GF-D8 (cell line): Measurements from ENCODE around the gene TTPAL.
A peak's percentile ranks its signal among the peaks of the same experiment; 100 is the strongest.
"Not testable (repeated sequence)": the region's sequence is repeated elsewhere in the genome, so short reads cannot be mapped to it uniquely, and the experiment has no call there.

Source experiments
- DNase-seq: peaks from one replicate; lab custom pipeline; 2025; lab: John Stamatoyannopoulos, UW

TTPAL gene

GRCh38 chr20:44468044-44468782 lies 7.5 kb upstream of the TTPAL start:
- no peak for DNase-seq

DNA sequence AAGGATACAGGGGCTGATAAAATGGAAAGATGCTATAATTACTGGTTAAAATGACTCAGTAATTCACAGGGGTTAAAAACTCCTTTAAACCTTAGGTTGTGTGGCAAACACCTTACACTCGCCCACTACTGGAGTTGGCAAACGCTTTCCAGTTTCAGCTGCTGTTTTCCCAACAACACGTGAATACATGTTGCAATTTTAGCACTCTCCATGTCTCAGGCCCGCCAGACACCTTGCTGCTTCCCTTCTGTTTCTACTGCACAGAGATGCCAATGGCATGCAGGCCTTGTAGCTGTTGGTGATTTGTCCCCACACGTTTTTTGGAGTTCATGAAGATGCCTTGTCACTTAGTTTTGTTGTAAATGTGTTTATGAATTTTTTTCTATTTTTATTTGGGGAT lies 5.3 kb upstream of the TTPAL start:
- DNase-seq = no peak

GRCh38 chr20:44471481-44471882 lies 4.2 kb upstream of the TTPAL start:
- DNase-seq = no peak

- DNase-seq = not testable (repeated sequence)
Observed at GRCh38 chr20:44472283-44472682, 3.4 kb upstream of the TTPAL start.

- no peak for DNase-seq
Observed at GRCh38 chr20:44475372-44475693, 341 bp upstream of the TTPAL start.

GRCh38 chr20:44477151-44477550 lies 1.5 kb downstream of the TTPAL start:
- DNase-seq = no peak

DNA sequence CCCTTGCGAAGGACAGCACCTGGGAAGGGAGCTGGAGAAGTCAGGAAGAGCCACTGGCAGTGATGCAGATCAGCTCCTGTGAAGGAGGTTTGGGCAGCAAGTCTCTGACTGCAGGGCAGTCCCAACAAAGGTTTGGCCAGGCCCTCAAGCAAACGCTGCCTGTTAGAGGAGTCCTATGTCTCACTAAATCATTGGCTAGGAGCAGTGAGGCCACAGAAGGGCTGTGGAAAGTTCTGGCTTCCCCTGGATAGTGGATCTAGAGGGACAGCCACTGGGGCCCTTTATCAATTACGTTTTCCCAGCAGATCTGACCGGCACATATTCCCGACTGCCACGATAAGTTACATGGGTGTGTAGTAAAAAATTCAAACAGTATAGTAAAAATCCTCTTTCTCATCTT lies 2.5 kb downstream of the TTPAL start:
- DNase-seq = no peak

DNA sequence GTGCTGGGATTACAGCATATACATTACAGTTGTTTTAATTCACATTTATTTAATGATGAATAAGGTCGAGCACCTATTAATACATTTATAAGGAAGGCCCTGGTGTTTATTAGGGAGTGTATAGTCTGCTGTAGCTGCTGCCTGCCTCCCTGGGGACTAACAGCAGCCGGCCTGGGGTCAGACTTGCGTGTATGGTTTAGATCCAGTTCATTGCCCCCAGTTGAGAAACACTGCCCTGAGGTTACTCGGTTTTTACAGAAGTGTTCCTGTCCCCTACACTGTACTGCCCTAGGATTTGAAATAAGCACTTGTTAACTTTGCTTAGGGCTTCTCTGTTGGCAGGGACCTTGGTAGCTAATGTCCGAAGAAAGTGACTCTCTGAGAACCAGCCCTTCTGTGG lies 4.0 kb downstream of the TTPAL start:
- peak; percentile 78 for DNase-seq

DNA sequence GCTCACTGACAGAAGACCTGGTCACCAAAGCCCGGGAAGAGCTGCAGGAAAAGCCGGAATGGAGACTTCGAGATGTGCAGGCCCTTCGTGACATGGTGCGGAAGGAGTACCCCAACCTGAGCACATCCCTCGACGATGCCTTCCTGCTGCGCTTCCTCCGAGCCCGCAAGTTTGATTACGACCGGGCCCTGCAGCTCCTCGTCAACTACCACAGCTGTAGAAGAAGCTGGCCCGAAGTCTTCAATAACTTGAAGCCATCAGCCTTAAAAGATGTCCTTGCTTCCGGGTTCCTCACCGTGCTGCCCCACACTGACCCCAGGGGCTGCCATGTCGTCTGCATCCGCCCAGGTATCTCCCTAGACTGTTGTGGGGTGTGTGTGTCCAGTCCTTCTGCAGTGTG lies 4.4 kb downstream of the TTPAL start:
- DNase-seq = no peak

- no peak for DNase-seq
Observed at GRCh38 chr20:44481719-44482416, 6.2 kb downstream of the TTPAL start.

GRCh38 chr20:44483112-44483511 lies 7.4 kb downstream of the TTPAL start:
- DNase-seq = no peak

DNA sequence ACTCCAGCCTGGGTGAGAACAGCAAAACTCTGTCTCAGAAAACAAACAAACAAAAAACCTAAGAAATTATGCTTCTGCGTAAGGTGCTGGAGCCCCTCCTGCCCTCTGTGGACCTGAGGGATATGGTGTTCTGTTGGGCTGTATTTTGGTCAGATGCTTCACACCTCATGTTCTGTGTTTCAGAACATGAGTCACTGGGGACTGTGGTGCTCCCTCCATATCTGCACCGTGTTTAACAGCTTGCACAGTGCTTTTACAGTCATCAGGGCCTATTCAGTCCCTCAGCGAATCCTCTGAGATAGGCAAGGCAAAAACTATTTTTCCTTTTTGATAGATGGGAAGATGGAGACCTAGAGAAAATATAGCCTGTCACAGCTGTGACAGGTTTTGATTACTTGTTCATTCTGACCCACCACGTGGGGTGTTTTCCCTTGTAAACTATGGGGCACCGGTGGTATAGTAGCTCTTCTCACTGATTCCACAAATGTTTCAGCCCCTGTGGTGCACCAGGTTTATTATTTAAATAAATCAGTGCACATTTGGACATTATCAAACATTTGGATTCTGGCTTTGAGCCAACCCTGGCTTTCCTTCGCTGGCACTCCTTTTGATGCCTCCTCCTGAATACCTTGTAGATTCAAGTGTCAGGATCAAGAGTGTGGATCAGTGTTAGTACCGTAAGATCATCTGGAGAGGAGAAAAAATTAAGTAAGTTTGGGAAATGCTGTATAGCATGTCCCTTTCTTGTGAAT lies 9.6 kb downstream of the TTPAL start:
- no peak for DNase-seq

DNA sequence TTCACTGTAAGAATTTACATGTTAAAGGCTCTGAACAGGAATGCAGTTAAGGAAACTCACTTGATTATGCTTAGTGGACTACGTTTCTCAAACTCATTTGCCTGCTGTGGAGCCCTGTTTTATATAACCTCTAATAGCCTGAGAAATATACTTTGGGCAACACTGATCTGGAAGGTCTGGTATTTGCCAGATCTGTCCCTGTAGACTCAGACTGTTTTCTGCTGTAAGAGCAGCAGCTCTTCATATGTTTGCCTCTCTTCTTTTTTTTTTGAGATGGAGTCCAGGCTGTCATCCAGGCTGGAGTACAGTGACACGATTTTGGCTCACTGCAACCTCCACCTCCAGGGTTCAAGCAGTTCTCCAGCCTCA lies 10.1 kb downstream of the TTPAL start:
- no peak for DNase-seq

DNA sequence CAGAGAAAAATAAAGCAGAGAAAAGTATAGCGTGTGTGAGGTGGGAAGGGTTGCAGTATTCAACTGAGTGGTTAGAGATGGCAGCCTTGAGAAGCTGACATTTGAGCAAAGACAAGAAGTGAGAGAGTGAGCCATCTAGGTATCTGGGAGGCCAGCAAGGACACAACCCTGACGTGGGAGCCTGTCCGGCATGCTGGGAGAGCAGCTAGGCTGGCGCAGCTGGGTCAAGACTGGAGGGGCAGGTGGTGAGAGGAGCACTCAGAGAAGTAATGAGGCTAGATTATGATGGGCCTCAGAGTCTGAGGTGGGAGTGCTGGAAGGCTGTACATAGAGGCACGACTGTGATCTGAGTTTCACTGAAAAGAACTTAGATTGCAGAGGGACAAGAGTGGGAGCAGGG lies 12.9 kb downstream of the TTPAL start:
- no peak for DNase-seq

DNA sequence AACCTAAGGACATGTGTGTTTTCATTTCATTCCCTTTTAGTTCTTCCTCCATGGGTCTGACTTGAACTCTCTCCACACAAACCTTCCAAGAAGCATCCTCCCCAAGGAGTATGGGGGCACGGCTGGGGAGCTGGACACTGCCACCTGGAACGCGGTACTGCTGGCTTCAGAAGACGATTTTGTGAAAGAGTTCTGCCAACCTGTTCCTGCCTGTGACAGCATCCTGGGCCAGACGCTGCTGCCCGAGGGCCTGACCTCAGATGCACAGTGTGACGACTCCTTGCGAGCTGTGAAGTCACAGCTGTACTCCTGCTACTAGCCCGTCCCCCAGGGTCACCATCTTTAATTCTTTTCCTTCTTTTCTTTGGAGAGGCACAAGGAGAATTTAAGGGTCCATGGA lies 13.5 kb downstream of the TTPAL start:
- DNase-seq = no peak

GRCh38 chr20:44489931-44490330 lies 14.3 kb downstream of the TTPAL start:
- DNase-seq = no peak

GRCh38 chr20:44491635-44492395 lies 16.1 kb downstream of the TTPAL start:
- DNase-seq = no peak

- DNase-seq = no peak
Observed at GRCh38 chr20:44494266-44494665, 18.6 kb downstream of the TTPAL start.

DNA sequence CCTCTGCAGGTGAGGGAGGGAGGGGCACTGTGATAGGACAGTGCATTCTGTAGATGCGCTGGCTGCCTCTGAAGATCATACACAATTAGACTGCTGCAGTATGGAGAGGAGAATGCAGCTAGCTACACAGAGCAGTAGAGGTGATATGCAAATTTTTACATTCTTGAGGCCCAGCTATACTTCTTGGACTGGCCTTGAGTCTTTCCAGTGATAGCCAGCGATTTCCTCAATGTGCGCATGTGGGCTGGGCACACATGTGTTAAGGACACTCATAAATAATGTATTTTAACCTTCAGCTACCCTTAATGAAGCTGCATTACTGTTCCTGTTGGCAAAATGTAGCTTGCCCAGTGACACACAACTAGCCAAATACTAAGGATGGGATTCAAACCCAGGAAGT lies 19.0 kb downstream of the TTPAL start:
- no peak for DNase-seq

DNA sequence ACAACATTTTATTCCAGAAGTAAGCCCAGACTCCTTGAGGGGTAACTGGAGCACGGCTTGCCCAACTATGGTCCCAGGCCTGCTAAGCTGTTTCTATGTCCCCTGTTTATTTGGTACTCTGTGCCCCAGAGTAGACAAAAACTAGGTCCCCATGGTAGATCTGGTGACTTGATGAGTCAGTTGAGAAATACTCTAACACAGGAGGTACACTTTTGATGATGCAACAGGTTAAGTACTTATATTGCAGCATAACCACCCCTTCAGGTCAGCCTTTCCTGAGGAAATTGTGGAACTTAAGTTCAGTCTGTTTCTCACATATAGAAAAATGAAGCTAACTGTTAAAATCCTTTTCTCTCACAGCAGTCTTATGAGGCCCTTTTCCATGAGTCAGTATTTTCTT lies 19.6 kb downstream of the TTPAL start:
- peak; percentile 90 for DNase-seq

DNA sequence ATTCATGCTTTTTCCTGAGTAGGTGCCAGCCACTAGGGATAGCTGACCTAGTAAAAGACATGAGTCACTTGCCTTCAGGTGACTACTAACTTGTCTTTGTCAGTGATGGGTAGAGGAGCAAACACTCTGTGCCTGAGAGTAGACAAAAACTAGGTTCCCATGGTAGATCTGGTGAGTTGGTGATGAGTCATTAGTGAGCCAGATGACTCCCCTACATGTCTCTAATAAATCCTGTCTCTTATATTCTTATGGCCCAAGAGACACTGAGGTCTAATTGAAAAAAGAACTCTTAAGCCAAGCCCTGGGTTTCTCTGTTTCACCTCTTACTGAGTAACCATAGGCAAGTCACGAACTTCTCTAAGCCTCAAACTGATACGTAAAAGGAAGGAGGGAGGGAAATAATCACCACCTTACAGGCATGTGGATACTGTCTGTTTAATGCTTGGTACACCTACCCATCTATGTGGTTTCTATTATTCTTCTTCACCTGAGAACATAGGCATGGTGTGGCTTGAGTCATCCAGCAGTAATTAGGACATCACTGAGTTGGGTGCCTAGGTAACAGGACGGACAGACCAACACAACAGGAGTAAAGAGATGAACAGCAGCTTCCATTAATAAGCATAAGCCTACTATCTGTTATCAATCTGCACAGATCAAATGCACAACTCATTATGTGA lies 20.3 kb downstream of the TTPAL start:
- DNase-seq = no peak

- DNase-seq = no peak
Observed at GRCh38 chr20:44496976-44497375, 21.3 kb downstream of the TTPAL start.
